ENCODE measurements around the gene ZNF519. TPM values are rescaled to one million over a fixed set of nuclear protein-coding genes. Genes with fewer than 3 reads are reported as not detected.
"Not testable (repeated sequence)": the region's sequence is repeated elsewhere in the genome, so short reads cannot be mapped to it uniquely, and the experiment has no call there.

Gene ZNF519
- total and polyA plus RNA-seq, 2 of the 8 experiments (the other 6 are each of a cell fraction or from before 2014, with no cell fraction given) = 24.0 to 38.6 TPM

DNA sequence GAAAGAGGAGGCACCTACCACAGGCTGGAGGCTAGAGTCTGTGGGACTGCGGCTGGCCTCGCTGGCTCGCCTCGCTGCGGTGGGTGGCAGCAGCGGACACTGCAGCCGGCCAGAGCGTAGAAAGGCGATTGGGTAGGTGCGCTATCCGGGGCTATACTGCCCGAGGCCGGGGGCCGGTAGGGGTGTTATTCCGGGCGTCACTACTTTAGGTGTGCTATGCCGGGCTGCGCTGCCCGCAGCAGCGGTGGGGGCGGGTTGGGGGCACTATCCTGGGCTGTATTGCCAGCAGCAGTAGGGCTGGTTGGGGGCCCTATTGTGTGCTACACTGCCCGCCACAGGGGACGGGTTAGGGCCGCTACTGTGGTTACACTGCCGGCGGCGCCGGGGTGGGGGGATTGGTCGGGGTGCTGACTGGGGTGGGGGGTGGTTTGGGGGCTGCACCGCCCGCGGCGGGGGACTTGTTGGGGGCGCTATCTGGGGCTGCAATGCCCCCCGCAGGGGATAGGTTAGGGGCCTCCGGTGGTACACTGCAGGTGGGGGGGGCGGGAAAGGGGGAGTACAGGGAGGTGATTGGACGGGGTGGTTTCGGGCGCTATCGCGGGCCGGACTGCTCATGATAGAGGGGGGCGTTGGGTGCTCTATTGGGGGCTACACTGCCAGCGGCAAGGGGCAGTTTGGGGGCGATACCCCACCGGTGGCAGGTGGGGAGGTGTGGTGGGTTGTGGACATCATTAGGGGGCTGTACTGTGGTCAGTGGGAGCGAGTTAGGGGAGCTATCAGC, 45.5 kb upstream of the ZNF519 start:
- POLR2A ChIA-PET (ENCODE audit: partially characterized antibody); H3K9ac ChIP-seq (replicated peaks in 1 of 4; ENCODE audit: extremely low read depth in 1 of 4, low read depth in 3 of 4, low read length in 3 of 4); H2BK15ac ChIP-seq (ENCODE audit: low read length); H3K23ac ChIP-seq (ENCODE audit: insufficient read length); DNase-seq (ENCODE audit: low read depth in 1 of 2, low spot score in 2 of 2); H4K91ac ChIP-seq (replicated peaks; ENCODE audit: insufficient read length, low read length); H2BK12ac ChIP-seq (ENCODE audit: low read depth, low read length); H3K79me2 ChIP-seq (ENCODE audit: control insufficient read depth in 1 of 2, insufficient read depth in 2 of 2, low read length in 2 of 2); H2AK5ac ChIP-seq (ENCODE audit: low read depth, low read length); H2BK5ac ChIP-seq (ENCODE audit: low read depth, low read length); H4K5ac ChIP-seq (ENCODE audit: insufficient read length, low read depth, low read length); H2AFZ ChIP-seq (ENCODE audit: low read length); H3K18ac ChIP-seq (ENCODE audit: extremely low read depth, low read length); FAIRE-seq; H2BK20ac ChIP-seq (ENCODE audit: low read length); H3K4me3 ChIP-seq (ENCODE audit: extremely low read depth in 1 of 4, insufficient read depth in 2 of 4, low read depth in 3 of 4, low read length in 4 of 4); CTCF ChIA-PET (ENCODE audit: partially characterized antibody); H3K4ac ChIP-seq (replicated peaks; ENCODE audit: insufficient read length, low read depth, low read length); H3K79me1 ChIP-seq (ENCODE audit: low read depth, low read length); H3K36me3 ChIP-seq (ENCODE audit: control insufficient read depth in 2 of 4, insufficient read depth in 4 of 4, low read length in 3 of 4); H3K27me3 ChIP-seq (replicated peaks in 1 of 4; ENCODE audit: control insufficient read depth in 3 of 4, extremely low read depth in 1 of 4, insufficient read depth in 3 of 4, low read length in 3 of 4); H2BK120ac ChIP-seq (replicated peaks; ENCODE audit: low read depth, low read length); H3K56ac ChIP-seq (replicated peaks; ENCODE audit: insufficient read length, low read depth, low read length); H3K4me2 ChIP-seq (ENCODE audit: insufficient read depth in 1 of 2, low read depth in 2 of 2, low read length in 2 of 2); H3K27ac ChIP-seq (ENCODE audit: low read depth, low read length); H4K8ac ChIP-seq (ENCODE audit: extremely low read depth, insufficient read depth, low read length); H4K20me1 ChIP-seq (replicated peaks in 1 of 2; ENCODE audit: control insufficient read depth in 1 of 2, insufficient read depth in 2 of 2, low read length in 2 of 2); H3K4me1 ChIP-seq (replicated peaks in 1 of 4; ENCODE audit: control insufficient read depth in 3 of 4, insufficient read depth in 4 of 4, low read length in 3 of 4); H3K23me2 ChIP-seq (ENCODE audit: low read depth, low read length); H3K14ac ChIP-seq (ENCODE audit: insufficient read length): not testable (repeated sequence)
- peaks cover 0 to 56% of the 10 kb centered on the region in 2 experiments; a peak in 3 of 4 replicates for H3K9me3 ChIP-seq (ENCODE audit: insufficient read depth in 2 of 2, low read depth in 1 of 2, low read length in 1 of 2)
- 97% methylated on average over 17 of the region's 48 CpGs; no CpG with 5 or more reads in 1 of the 2 experiments for WGBS, 2 experiments (ENCODE audit: extremely low coverage in 1 of 2, insufficient coverage in 1 of 2, insufficient read length in 1 of 2, insufficient replicate concordance in 2 of 2, low coverage in 1 of 2, low lambda C conversion rate in 2 of 2, missing lambda C conversion rate in 1 of 2)

DNA sequence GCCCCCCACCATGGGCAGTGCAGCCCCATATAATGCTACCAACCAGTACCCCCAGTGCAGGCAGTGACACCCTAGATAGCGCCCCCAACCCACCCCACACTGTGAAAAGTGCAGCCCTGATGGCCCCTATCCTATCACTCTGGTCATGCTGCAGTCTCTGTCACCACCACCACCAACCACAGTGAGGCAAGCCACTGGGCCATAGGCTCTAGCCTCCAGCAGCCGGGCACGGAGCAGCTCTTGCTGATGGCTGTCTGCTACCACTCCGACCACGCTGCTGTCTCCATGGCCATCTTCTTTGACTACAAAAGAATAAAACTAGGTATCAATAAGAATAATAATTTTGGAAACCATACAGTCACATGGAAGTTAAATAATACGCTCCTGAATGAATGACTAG, 43.2 kb upstream of the ZNF519 start:
- H3K18ac ChIP-seq (ENCODE audit: extremely low read depth, low read length); FAIRE-seq; H3K27ac ChIP-seq (ENCODE audit: low read depth, low read length); H4K91ac ChIP-seq (replicated peaks; ENCODE audit: insufficient read length, low read length); H3K79me1 ChIP-seq (ENCODE audit: low read depth, low read length); H3K4me1 ChIP-seq (replicated peaks in 1 of 4; ENCODE audit: control insufficient read depth in 3 of 4, insufficient read depth in 4 of 4, low read length in 3 of 4); H2BK120ac ChIP-seq (replicated peaks; ENCODE audit: low read depth, low read length); H3K79me2 ChIP-seq (ENCODE audit: control insufficient read depth in 1 of 2, insufficient read depth in 2 of 2, low read length in 2 of 2); H4K5ac ChIP-seq (ENCODE audit: insufficient read length, low read depth, low read length); H3K14ac ChIP-seq (ENCODE audit: insufficient read length); H3K4ac ChIP-seq (replicated peaks; ENCODE audit: insufficient read length, low read depth, low read length); H4K20me1 ChIP-seq (replicated peaks in 1 of 2; ENCODE audit: control insufficient read depth in 1 of 2, insufficient read depth in 2 of 2, low read length in 2 of 2); H2BK5ac ChIP-seq (ENCODE audit: low read depth, low read length); H3K23ac ChIP-seq (ENCODE audit: insufficient read length); H4K8ac ChIP-seq (ENCODE audit: extremely low read depth, insufficient read depth, low read length); H2BK20ac ChIP-seq (ENCODE audit: low read length); H3K4me2 ChIP-seq (ENCODE audit: insufficient read depth in 1 of 2, low read depth in 2 of 2, low read length in 2 of 2); H2BK15ac ChIP-seq (ENCODE audit: low read length); H2AFZ ChIP-seq (ENCODE audit: low read length); H3K23me2 ChIP-seq (ENCODE audit: low read depth, low read length); H3K36me3 ChIP-seq (ENCODE audit: control insufficient read depth in 2 of 4, insufficient read depth in 4 of 4, low read length in 3 of 4); H3K27me3 ChIP-seq (replicated peaks in 1 of 4; ENCODE audit: control insufficient read depth in 3 of 4, extremely low read depth in 1 of 4, insufficient read depth in 3 of 4, low read length in 3 of 4); H2AK5ac ChIP-seq (ENCODE audit: low read depth, low read length); H3K4me3 ChIP-seq (ENCODE audit: extremely low read depth in 1 of 4, insufficient read depth in 2 of 4, low read depth in 3 of 4, low read length in 4 of 4); H3K56ac ChIP-seq (replicated peaks; ENCODE audit: insufficient read length, low read depth, low read length); DNase-seq (ENCODE audit: low read depth in 1 of 2, low spot score in 2 of 2); CTCF ChIA-PET (ENCODE audit: partially characterized antibody); H2BK12ac ChIP-seq (ENCODE audit: low read depth, low read length); POLR2A ChIA-PET (ENCODE audit: partially characterized antibody); H3K9ac ChIP-seq (replicated peaks in 1 of 4; ENCODE audit: extremely low read depth in 1 of 4, low read depth in 3 of 4, low read length in 3 of 4): not testable (repeated sequence)
- WGBS, 2 experiments (ENCODE audit: extremely low coverage in 1 of 2, insufficient coverage in 1 of 2, insufficient read length in 1 of 2, insufficient replicate concordance in 2 of 2, low coverage in 1 of 2, low lambda C conversion rate in 2 of 2, missing lambda C conversion rate in 1 of 2) = 85% methylated on average over 6 of the region's 6 CpGs; no CpG with 5 or more reads in 1 of the 2 experiments
- H3K9me3 ChIP-seq (ENCODE audit: insufficient read depth in 2 of 2, low read depth in 1 of 2, low read length in 1 of 2) = peaks cover 2 to 80% of the 10 kb centered on the region in 2 experiments; a peak in 3 of 4 replicates

Measured in H1 (cell line).